NCI-H82 treated with DMSO at 0.1 percent for 48 hours (cell line): ENCODE measurements around the gene SLIT1.

Source experiments
- DNase-seq: peaks from one replicate; lab custom pipeline; 2025; ENCODE audit not compliant: unreplicated experiment; lab: John Stamatoyannopoulos, UW

Gene SLIT1

DNA sequence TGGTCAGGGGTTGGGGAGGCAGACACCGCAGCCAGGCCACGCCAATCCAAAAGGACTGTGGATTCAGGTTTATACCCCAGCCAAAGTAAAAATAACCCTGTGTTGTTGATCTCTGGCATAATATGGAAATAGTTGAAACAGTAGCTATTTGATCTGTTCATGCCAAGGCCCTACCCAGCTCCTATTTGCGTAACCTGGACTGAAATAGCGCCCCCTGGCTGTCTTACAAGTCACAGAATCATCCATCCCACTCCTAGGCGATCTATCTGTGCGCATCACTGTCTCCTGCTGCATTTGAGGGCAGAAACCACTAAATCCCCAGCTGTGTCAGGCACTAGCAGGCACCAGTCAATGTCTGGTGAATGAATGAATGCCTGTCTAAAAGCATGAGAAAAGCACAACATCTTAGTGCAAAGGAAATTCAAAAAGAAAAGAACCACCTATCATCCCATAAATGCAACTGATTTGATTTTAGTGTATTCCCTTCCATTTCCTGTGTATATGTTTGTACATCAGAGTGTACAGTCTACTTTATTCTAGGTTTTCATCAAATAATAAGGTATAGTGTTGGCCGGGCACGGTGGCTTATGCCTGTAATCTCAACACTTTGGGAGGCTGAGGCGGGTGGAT lies 160.0 kb downstream of the SLIT1 start:
- DNase-seq: peak; percentile 18

GRCh38 chr10:97024168-97025073 lies 161.3 kb downstream of the SLIT1 start:
- DNase-seq: no peak

DNA sequence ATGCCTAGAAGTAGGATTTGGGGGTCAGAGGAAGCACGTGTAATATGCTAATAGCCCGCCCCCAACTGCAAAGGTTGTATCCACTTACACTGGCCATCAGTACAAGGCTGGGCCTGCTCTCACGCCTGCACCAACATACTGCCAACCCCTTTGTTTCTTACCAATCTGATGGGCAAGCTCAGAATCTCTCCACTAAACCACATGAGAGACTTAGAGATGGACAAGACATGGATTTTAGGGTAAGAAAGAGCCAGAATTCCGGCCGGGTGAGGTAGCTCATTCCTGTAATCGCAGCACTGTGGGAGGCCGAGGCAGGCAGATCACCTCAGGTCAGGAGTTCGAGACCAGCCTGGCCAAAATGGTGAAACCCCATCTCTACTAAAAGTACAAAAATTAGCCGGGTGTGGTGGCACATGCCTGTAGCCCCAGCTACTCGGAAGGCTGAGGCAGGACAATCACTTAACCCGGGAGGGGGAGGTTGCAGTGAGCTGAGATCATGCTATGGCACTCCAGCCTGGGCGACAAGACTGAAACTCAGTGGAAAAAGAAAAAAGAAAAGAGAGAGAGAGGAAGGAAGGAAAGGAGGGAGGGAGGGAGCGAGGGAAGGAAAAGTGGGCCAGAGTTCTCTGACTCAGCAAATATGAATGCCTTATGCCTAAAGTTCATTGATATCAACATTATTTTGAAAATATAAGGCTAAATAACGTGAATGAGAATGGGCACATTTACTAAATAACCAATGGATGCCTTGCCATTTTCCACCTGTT lies 162.2 kb downstream of the SLIT1 start:
- DNase-seq: no peak

DNA sequence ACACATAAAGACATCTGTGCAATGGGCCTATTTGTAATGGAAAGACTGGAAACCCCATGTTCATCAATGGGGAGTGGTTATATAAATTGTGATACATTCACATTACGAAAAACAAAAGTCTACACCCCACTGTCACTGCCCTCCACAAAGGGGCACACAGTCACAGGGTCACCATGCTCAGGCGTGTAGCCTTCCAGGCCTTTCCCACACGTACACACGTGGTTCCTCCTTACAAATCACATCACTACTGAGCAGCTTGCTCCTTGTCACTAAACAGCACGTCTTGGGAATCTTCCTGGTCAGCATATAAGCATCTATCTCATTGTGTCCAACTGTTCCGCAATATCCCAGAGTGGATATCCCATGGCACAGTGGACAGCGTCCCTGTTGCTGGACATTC lies 163.1 kb downstream of the SLIT1 start:
- DNase-seq: no peak

GRCh38 chr10:97020452-97021400 lies 165.0 kb downstream of the SLIT1 start:
- DNase-seq: no peak

DNA sequence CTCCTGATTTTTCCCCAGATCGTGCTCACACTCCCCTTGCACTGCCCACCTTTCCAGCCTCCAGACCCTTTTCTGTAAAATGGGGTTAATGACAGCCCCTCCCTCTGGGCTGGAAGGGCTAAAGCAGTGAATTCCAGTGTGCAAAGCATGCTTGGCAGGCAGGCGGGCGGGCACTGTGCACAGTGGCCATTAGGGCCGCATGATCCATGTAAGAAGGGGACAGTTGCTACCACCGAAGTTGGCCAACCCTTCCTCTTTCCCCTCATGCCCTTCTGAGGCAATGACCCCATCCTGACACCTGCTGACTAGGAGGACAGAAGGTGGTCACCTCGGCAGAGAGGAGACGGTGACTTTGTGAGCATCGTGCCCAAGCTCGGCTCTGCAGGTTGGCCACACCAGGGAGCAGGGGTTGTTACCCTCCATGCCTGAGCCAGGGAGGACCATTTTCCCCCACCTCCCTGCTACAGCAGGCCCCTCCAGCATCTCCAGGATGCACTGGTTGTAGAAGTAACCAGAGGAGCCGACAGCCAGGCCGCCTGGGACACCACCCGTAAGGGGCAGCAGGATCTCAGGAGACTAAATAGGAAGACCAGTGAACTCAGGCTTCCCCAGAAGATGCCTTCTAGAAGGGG lies 166.4 kb downstream of the SLIT1 start:
- no peak for DNase-seq

GRCh38 chr10:97018251-97019212 lies 167.2 kb downstream of the SLIT1 start:
- no peak for DNase-seq

DNA sequence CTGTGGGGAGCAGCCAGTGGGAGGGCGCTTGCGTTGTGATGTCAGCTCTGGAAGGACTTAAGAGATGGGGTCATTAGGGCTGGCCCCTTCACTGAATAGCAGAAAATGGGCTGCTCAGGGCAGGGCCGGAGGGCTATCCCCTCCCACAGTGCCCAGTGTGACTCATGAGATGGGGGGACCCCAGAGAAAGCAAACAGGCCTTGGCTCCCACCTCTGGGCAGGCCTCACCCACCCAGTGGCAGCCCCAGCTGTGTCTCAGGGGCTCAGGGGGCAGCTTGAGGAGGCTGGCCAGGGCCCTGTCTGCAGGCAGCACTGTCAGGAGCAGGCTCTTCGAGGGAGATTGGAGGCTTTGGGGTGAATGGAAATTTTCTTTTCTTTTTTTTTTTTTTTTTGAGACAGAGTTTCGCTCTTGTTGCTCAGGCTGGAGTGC lies 168.3 kb downstream of the SLIT1 start:
- DNase-seq: no peak

DNA sequence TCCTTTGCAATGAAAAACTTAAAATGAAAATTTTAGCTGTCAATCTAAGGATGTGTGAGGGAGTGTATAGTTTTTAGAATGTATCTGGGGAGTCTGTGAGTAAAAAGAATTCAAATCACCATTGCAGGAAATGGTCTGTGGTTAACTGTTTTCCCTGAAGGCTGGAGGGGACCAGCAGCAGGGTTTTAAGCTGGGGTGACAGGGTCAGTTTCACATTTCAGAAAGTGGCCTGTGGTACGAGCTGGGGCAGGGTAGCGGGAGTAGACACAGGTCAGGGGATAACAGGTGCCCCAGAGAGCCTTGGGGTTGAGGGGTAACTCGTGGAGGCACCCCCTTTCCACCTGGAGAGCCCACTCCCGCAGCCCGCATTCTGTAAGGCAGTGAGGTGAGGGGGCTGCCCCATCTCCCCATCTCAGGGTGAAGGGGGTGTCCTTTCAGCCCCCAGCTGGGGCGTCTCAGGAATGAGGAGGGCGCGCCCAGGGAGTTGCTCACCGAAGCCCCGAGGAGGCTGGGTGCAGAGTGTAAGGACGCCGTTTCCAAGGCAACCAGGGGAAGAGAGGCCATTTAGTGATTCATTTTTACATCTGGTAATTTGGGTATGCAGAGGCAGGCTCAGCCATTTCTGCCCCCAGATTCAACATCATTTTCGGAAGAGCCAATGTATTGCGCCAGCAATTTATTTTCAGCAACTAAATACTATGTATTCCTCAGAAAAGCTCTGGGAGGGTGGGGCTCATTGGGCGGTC lies 168.9 kb downstream of the SLIT1 start:
- no peak for DNase-seq

DNA sequence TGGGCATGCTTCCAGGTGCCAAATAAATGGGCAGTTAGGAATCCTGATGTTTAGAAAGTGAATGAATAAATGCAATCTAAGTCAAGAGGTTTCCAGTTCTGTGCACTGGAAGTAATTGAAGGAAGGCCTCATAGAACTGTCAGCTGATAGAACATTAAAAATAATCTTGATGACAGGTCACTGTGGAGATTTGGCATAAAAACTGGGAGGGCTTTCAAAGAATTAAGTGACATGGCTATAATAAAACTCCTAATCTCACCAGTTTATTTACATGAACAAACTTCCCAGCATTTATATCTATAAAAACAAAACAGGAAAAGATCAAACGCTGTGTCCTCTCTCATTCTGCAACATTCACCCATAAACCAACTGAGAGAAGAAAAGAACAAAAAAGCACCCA lies 170.5 kb downstream of the SLIT1 start:
- DNase-seq: no peak

- DNase-seq: no peak
Measured at GRCh38 chr10:97013983-97014382, 171.8 kb downstream of the SLIT1 start.

GRCh38 chr10:97013568-97013967 lies 172.2 kb downstream of the SLIT1 start:
- DNase-seq: no peak

- no peak for DNase-seq
Measured at GRCh38 chr10:97012470-97012869, 173.3 kb downstream of the SLIT1 start.

DNA sequence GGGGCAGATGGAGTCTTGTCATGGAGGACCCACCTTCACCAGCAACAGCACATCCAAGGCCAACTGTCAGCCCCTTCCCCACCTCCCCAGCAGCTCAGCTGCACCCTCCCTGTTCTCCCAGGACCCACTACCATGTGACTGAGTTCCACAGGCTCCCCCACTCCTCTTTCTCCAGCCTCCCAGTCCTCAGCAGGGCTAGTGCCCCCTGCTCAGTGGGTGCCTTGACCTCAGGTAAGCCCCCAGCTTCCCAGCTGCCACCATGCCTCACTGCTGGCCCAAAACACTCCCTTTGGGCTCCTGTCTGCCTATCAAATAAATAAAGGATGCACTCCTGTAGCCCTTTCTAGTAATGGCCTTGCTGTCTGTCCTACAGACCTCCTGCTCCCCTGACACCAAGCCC lies 174.4 kb downstream of the SLIT1 start:
- DNase-seq: no peak

- no peak for DNase-seq
Measured at GRCh38 chr10:97010695-97011206, 175.0 kb downstream of the SLIT1 start.

GRCh38 chr10:97007417-97007816 lies 178.3 kb downstream of the SLIT1 start:
- no peak for DNase-seq

DNA sequence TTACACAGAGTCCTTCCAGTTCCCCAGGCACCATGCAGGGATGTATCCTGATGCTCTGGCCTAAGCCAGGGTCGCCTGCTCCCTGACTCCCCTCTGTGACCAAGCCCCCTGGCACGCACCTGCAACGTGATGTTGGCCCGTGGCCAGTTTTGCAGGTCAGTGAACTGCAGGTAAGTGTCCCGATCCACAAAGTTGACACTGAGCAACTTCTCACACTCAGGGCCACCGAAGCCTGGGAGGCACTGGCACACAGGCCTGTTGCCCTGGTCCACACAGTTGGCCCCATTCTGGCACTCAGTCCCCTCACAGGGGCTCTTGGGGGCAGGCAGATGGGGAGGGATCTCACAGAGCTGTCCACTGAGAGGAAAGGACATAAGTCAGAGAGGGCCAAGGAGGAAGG lies 179.4 kb downstream of the SLIT1 start:
- no peak for DNase-seq

GRCh38 chr10:97005349-97005748 lies 180.4 kb downstream of the SLIT1 start:
- no peak for DNase-seq
